Stimulated activated CD4-positive, alpha-beta T cell treated with anti-CD3 and anti-CD28 coated beads, Interleukin-1b, Interleukin-23, amount 100 ng/mL, for 1 hour (primary cell): ENCODE results near the gene MN1.

Source experiments
- DNase-seq, 2 donors: peaks; one replicate each; pipeline ENCODE4 v3.0.0-alpha.2; 2020; ENCODE audit warnings: low read depth in 2 of 2

Gene MN1

GRCh38 chr22:27716074-27716473 is 85.5 kb downstream of the MN1 start:
- DNase-seq: no peak

- DNase-seq: no peak
Observed at GRCh38 chr22:27715106-27715505, 86.5 kb downstream of the MN1 start.

- DNase-seq: no peak
Observed at GRCh38 chr22:27714068-27714467, 87.5 kb downstream of the MN1 start.

GRCh38 chr22:27713461-27713860 is 88.1 kb downstream of the MN1 start:
- DNase-seq: no peak

- DNase-seq: no peak
Observed at GRCh38 chr22:27711756-27712155, 89.8 kb downstream of the MN1 start.

GRCh38 chr22:27711012-27711411 is 90.5 kb downstream of the MN1 start:
- no peak for DNase-seq

- DNase-seq: no peak
Observed at GRCh38 chr22:27709919-27710675, 91.5 kb downstream of the MN1 start.

- DNase-seq: no peak
Observed at GRCh38 chr22:27706489-27706888, 95.1 kb downstream of the MN1 start.

GRCh38 chr22:27705408-27706080 is 96.0 kb downstream of the MN1 start:
- DNase-seq: no peak

- no peak for DNase-seq
Observed at GRCh38 chr22:27704581-27704980, 97.0 kb downstream of the MN1 start.

GRCh38 chr22:27699383-27700019 is 102.1 kb downstream of the MN1 start:
- no peak for DNase-seq

GRCh38 chr22:27698813-27699212 is 102.7 kb downstream of the MN1 start:
- DNase-seq: no peak
